CD4-positive, CD25-positive, alpha-beta regulatory T cell (primary cell): Measurements from ENCODE around the gene ZFYVE21. TPM values are rescaled to one million over a fixed set of nuclear protein-coding genes. Genes with fewer than 3 reads are reported as not detected.

Experiments used
- ATAC-seq, 2 donors: fragments of 150-1000 bp; cut with Tn5 transposase; one replicate each; pipeline ENCODE4 v1.10.0; 2021; ENCODE audit warnings: low read depth in 2 of 2, moderate number of reproducible peaks in 2 of 2, moderate library complexity in 1 of 2
- DNase-seq, 3 donors: peaks; one replicate each; pipeline versions ENCODE4 v3.0.0 to v3.0.0-alpha.2; 2012 to 2022; ENCODE audit warnings: mixed read lengths in 1 of 3
- H3K27ac ChIP-seq: one replicate; pipeline ENCODE4 v1.7.0; 2013; ENCODE audit warnings: mild to moderate bottlenecking, low read length; ENCODE audit not compliant: insufficient read depth, poor library complexity, severe bottlenecking
- H3K27me3 ChIP-seq: one replicate; pipeline ENCODE4 v1.7.0; 2013; ENCODE audit warnings: low read length; ENCODE audit not compliant: control insufficient read depth, insufficient read depth
- H3K36me3 ChIP-seq: one replicate; pipeline ENCODE4 v1.7.0; 2013; ENCODE audit warnings: mild to moderate bottlenecking, low read length, moderate library complexity; ENCODE audit not compliant: control insufficient read depth, insufficient read depth
- H3K4me1 ChIP-seq: 2 replicates; pipeline ENCODE4 v1.7.0; 2013; ENCODE audit warnings: mild to moderate bottlenecking, low read length; ENCODE audit not compliant: insufficient read depth, control insufficient read depth, poor library complexity, severe bottlenecking
- H3K4me3 ChIP-seq: one replicate; pipeline ENCODE4 v1.7.0; 2013; ENCODE audit warnings: low read depth, mild to moderate bottlenecking, low read length, moderate library complexity
- H3K9me3 ChIP-seq, 2 experiments: 1 replicate in 1 of 2; 2 replicates in 1 of 2; pipeline ENCODE4 v1.7.0; 2013; ENCODE audit warnings: low read length in 2 of 2, mild to moderate bottlenecking in 1 of 2, moderate library complexity in 1 of 2; ENCODE audit not compliant: control insufficient read depth in 2 of 2
- H3K27ac Mint-ChIP-seq, 3 donors: one replicate each; pipeline ENCODE4 v1.8.0; 2020 to 2022; ENCODE audit warnings: mild to moderate bottlenecking in 3 of 3, mixed read lengths in 3 of 3, moderate library complexity in 2 of 3
- H3K27me3 Mint-ChIP-seq: one replicate; pipeline ENCODE4 v1.8.0; 2022; ENCODE audit warnings: mild to moderate bottlenecking, mixed read lengths
- H3K36me3 Mint-ChIP-seq: one replicate; pipeline ENCODE4 v1.8.0; 2020; ENCODE audit warnings: mixed read lengths
- H3K4me1 Mint-ChIP-seq, 4 donors: one replicate each; pipeline ENCODE4 v1.8.0; 2020 to 2022; ENCODE audit warnings: mixed read lengths in 4 of 4, mild to moderate bottlenecking in 1 of 4
- H3K4me3 Mint-ChIP-seq, 4 donors: one replicate each; pipeline ENCODE4 v1.8.0; 2020 to 2022; ENCODE audit warnings: mild to moderate bottlenecking in 4 of 4, mixed read lengths in 4 of 4, moderate library complexity in 3 of 4
- H3K9me3 Mint-ChIP-seq, 7 donors: one replicate each; pipeline ENCODE4 v1.8.0; 2020 to 2022; ENCODE audit warnings: mixed read lengths in 7 of 7, mild to moderate bottlenecking in 3 of 7, moderate library complexity in 2 of 7
- polyA plus RNA-seq, 4 donors: library from polyadenylated mRNA; unstranded; fragments of 300-500 nt; fragmentation: Illumina TruSeq; gene quantifications; one replicate each; pipeline ENCODE4 v1.2.3, GENCODE V29; 2021
- total RNA-seq: library from RNA; stranded (reverse); gene quantifications from one replicate; pipeline ENCODE4 v1.2.3, GENCODE V29; 2022

The ZFYVE21 gene
- total and polyA plus RNA-seq, 5 donors from 2014 or later, result 12.1 to 25.0 (median 15.1) TPM

- Histone ChIP-seq H3K9me3 (no peaks in the 10 kb centered on the region), H3K36me3 (peaks cover 3% of the 10 kb centered on the region), H3K27ac (no peak overlapping the region), H3K4me1 (peaks cover 7% of the 10 kb centered on the region), H3K4me3 (no peak overlapping the region), H3K27me3 (no peaks in the 10 kb centered on the region)
- H3K4me1 Mint-ChIP-seq, result peaks cover 0 to 15% (median 5%) of the 10 kb centered on the region in 4 donors
- no peaks in the 10 kb centered on the region for H3K27me3 Mint-ChIP-seq
- H3K36me3 Mint-ChIP-seq, result peaks cover 23% of the 10 kb centered on the region
- no peak overlapping the region for H3K27ac Mint-ChIP-seq
- ATAC-seq (no peak), DNase-seq (no peak)
- H3K9me3 Mint-ChIP-seq, result no peaks in the 10 kb centered on the region
- H3K4me3 Mint-ChIP-seq, result no peak overlapping the region
Measured at GRCh38 chr14:103744621-103745395, 29.2 kb downstream of the ZFYVE21 start.

GRCh38 chr14:103745424-103745823 is 29.8 kb downstream of the ZFYVE21 start:
- Histone ChIP-seq H3K4me1 (peaks cover 7% of the 10 kb centered on the region), H3K4me3 (no peak overlapping the region), H3K27ac (no peak overlapping the region), H3K27me3 (no peaks in the 10 kb centered on the region), H3K36me3 (peaks cover 3% of the 10 kb centered on the region), H3K9me3 (no peaks in the 10 kb centered on the region)
- no peak for DNase-seq
- Mint-ChIP-seq H3K4me1 (peaks cover 0 to 15% (median 5%) of the 10 kb centered on the region in 4 donors), H3K4me3 (no peak overlapping the region), H3K27me3 (no peaks in the 10 kb centered on the region), H3K27ac (no peak overlapping the region), H3K9me3 (no peaks in the 10 kb centered on the region), H3K36me3 (peaks cover 21% of the 10 kb centered on the region)
- no peak for ATAC-seq

DNA sequence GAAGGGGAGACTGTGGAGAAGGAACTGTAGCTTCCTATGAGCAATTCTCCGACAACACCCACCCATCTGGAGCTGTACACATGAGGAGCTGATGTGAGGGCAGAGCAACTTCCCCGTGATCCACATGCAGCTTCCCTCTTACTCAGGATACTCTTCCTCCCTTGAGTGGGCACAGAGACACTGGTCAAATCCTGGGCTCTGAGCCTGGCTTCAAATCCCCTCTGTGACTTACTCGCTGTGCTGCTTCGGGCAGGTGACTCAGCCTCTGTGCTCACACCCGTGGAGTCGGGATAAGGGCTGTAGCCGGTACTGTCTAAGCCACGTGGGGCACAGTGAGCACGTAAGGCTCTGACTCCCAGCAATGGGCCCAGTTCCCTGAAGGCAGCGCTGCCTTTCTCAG is 31.1 kb downstream of the ZFYVE21 start:
- ATAC-seq (no peak), DNase-seq (no peak)
- peaks cover 3% of the 10 kb centered on the region for H3K36me3 ChIP-seq
- no peaks in the 10 kb centered on the region for H3K9me3 ChIP-seq
- Mint-ChIP-seq H3K27me3 (no peaks in the 10 kb centered on the region), H3K27ac (peak overlapping the region in 1 of 3 donors; percentile 35), H3K9me3 (no peaks in the 10 kb centered on the region), H3K4me3 (no peak overlapping the region), H3K4me1 (peaks cover 0 to 15% (median 5%) of the 10 kb centered on the region in 4 donors), H3K36me3 (peaks cover 18% of the 10 kb centered on the region)
- no peaks in the 10 kb centered on the region for H3K27me3 ChIP-seq
- H3K4me3 ChIP-seq, result no peak overlapping the region
- peaks cover 7% of the 10 kb centered on the region for H3K4me1 ChIP-seq
- no peak overlapping the region for H3K27ac ChIP-seq

GRCh38 chr14:103748534-103748857 is 32.9 kb downstream of the ZFYVE21 start:
- Mint-ChIP-seq H3K4me3 (peak overlapping the region in 1 of 4 donors; percentile 56), H3K36me3 (peaks cover 12% of the 10 kb centered on the region), H3K27me3 (no peaks in the 10 kb centered on the region), H3K4me1 (peaks cover 0 to 15% (median 5%) of the 10 kb centered on the region in 4 donors), H3K27ac (peak overlapping the region in 2 of 3 donors; percentile 55 to 76), H3K9me3 (no peaks in the 10 kb centered on the region)
- Histone ChIP-seq H3K4me1 (peaks cover 7% of the 10 kb centered on the region), H3K9me3 (no peaks in the 10 kb centered on the region), H3K36me3 (peaks cover 3% of the 10 kb centered on the region), H3K27ac (peak overlapping the region; percentile 10), H3K27me3 (no peaks in the 10 kb centered on the region), H3K4me3 (no peak overlapping the region)
- DNase-seq (peak in 2 of 3 donors; percentile 54 to 80), ATAC-seq (peak; percentile 95 to 97)

GRCh38 chr14:103749452-103749851 is 33.8 kb downstream of the ZFYVE21 start:
- peaks cover 8% of the 10 kb centered on the region for H3K36me3 ChIP-seq
- H3K27ac Mint-ChIP-seq, result no peak overlapping the region
- peaks cover 9% of the 10 kb centered on the region for H3K36me3 Mint-ChIP-seq
- no peaks in the 10 kb centered on the region for H3K27me3 Mint-ChIP-seq
- H3K4me3 Mint-ChIP-seq, result no peak overlapping the region
- ATAC-seq (no peak), DNase-seq (no peak)
- no peaks in the 10 kb centered on the region for H3K27me3 ChIP-seq
- no peak overlapping the region for H3K4me3 ChIP-seq
- no peaks in the 10 kb centered on the region for H3K9me3 Mint-ChIP-seq
- H3K4me1 Mint-ChIP-seq, result peaks cover 0 to 15% (median 5%) of the 10 kb centered on the region in 4 donors
- H3K4me1 ChIP-seq, result peaks cover 7% of the 10 kb centered on the region
- H3K27ac ChIP-seq, result no peak overlapping the region
- no peaks in the 10 kb centered on the region for H3K9me3 ChIP-seq

DNA sequence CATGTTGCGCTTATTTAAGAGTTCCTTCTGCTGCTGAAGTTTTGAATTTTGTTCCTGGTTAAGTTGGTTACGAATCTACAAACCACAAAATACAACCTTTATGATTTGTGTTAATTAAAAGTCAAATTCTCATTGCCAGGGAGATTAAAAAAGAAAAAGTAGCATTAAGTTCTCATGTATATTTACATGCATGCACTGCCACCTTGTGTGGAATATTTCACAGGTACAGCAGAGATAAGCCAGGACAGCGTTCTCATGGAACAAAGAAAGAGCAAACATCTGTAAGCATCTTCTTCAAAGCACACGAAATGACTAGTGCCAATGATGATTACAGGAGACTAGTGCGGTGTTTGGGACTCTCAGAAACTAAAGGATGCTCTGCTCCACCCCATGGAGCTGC is 34.2 kb downstream of the ZFYVE21 start:
- DNase-seq (peak in 1 of 3 donors; percentile 9), ATAC-seq (no peak)
- peaks cover 9% of the 10 kb centered on the region for H3K36me3 Mint-ChIP-seq
- no peaks in the 10 kb centered on the region for H3K27me3 Mint-ChIP-seq
- H3K27ac Mint-ChIP-seq, result no peak overlapping the region
- H3K4me3 ChIP-seq, result no peak overlapping the region
- no peaks in the 10 kb centered on the region for H3K9me3 Mint-ChIP-seq
- no peak overlapping the region for H3K27ac ChIP-seq
- H3K36me3 ChIP-seq, result peaks cover 8% of the 10 kb centered on the region
- no peak overlapping the region for H3K4me3 Mint-ChIP-seq
- H3K9me3 ChIP-seq, result no peaks in the 10 kb centered on the region
- H3K27me3 ChIP-seq, result no peaks in the 10 kb centered on the region
- H3K4me1 Mint-ChIP-seq, result peaks cover 0 to 15% (median 5%) of the 10 kb centered on the region in 4 donors
- H3K4me1 ChIP-seq, result peaks cover 7% of the 10 kb centered on the region

DNA sequence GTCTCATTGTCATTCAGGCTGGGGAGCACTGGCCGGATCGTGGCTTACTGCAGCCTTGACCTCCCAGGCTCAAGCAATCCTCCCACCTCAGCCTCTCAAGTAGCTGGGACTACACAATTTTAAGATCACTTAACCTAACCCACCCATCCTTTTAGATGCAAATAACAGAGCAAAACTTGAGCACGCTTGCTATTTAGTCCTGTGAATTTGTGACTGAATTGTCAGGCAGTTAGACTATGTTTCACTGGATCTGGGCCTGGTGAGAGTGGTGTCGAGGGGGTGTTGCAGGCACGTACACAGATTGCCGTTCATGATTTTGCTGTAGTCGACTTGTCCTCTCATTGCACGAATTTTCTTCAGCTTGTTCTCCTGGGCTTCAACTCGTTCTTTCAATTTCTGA is 38.2 kb downstream of the ZFYVE21 start:
- Histone ChIP-seq H3K27me3 (no peaks in the 10 kb centered on the region), H3K36me3 (peaks cover 8% of the 10 kb centered on the region), H3K4me1 (no peaks in the 10 kb centered on the region), H3K4me3 (no peak overlapping the region), H3K27ac (no peak overlapping the region), H3K9me3 (no peaks in the 10 kb centered on the region)
- peak overlapping the region in 1 of 3 donors; percentile 83 for H3K27ac Mint-ChIP-seq
- ATAC-seq (no peak), DNase-seq (no peak)
- peaks cover 0 to 6% (median under 1%) of the 10 kb centered on the region in 4 donors for H3K4me1 Mint-ChIP-seq
- no peaks in the 10 kb centered on the region for H3K9me3 Mint-ChIP-seq
- no peaks in the 10 kb centered on the region for H3K27me3 Mint-ChIP-seq
- H3K36me3 Mint-ChIP-seq, result peaks cover 4% of the 10 kb centered on the region
- H3K4me3 Mint-ChIP-seq, result no peak overlapping the region

GRCh38 chr14:103755060-103755459 is 39.5 kb downstream of the ZFYVE21 start:
- Histone ChIP-seq H3K4me3 (no peak overlapping the region), H3K27me3 (no peaks in the 10 kb centered on the region), H3K36me3 (peaks cover 8% of the 10 kb centered on the region), H3K9me3 (no peaks in the 10 kb centered on the region), H3K4me1 (no peaks in the 10 kb centered on the region), H3K27ac (no peak overlapping the region)
- Mint-ChIP-seq H3K4me1 (peaks cover 0 to 6% (median 0%) of the 10 kb centered on the region in 4 donors), H3K4me3 (no peak overlapping the region), H3K27me3 (no peaks in the 10 kb centered on the region), H3K27ac (no peak overlapping the region), H3K9me3 (no peaks in the 10 kb centered on the region), H3K36me3 (peaks cover 4% of the 10 kb centered on the region)
- DNase-seq, result no peak
- no peak for ATAC-seq
